ENCODE results near the gene MYO15B.
A peak's percentile ranks its signal among the peaks of the same experiment; 100 is the strongest.

The MYO15B gene

GRCh38 chr17:75662511-75662910 lies 74.9 kb downstream of the MYO15B start:
- H3K27ac Mint-ChIP-seq: no peak overlapping the region
- H3K36me3 Mint-ChIP-seq: peaks cover 8% of the 10 kb centered on the region
- no peak for ATAC-seq (ENCODE audit: low read depth)
- no peak for DNase-seq (ENCODE audit: low spot score in 2 of 2)
- H3K9me3 Mint-ChIP-seq: no peaks in the 10 kb centered on the region
- no peaks in the 10 kb centered on the region for H3K27me3 Mint-ChIP-seq
- H3K4me1 Mint-ChIP-seq: peaks cover 15% of the 10 kb centered on the region
- H3K4me3 Mint-ChIP-seq: no peak overlapping the region

GRCh38 chr17:75664099-75664549 lies 76.5 kb downstream of the MYO15B start:
- peak overlapping the region; percentile 97 for H3K27ac Mint-ChIP-seq
- ATAC-seq (ENCODE audit: low read depth): peak; percentile 82

GRCh38 chr17:75665981-75666380 lies 78.4 kb downstream of the MYO15B start:
- peak overlapping the region; percentile 32 for H3K4me3 Mint-ChIP-seq
- no peak overlapping the region for H3K27ac Mint-ChIP-seq
- H3K36me3 Mint-ChIP-seq: peaks cover 15% of the 10 kb centered on the region
- H3K27me3 Mint-ChIP-seq: no peaks in the 10 kb centered on the region
- ATAC-seq (ENCODE audit: low read depth) (no peak), DNase-seq (ENCODE audit: low spot score in 2 of 2) (no peak)
- no peaks in the 10 kb centered on the region for H3K9me3 Mint-ChIP-seq
- H3K4me1 Mint-ChIP-seq: peaks cover 25% of the 10 kb centered on the region

More at GRCh38 chr17:75664099-75664549, 76.5 kb downstream of the MYO15B start:
- Mint-ChIP-seq H3K4me3 (peak overlapping the region; percentile 55), H3K27me3 (no peaks in the 10 kb centered on the region), H3K4me1 (peaks cover 19% of the 10 kb centered on the region), H3K9me3 (no peaks in the 10 kb centered on the region), H3K36me3 (peaks cover 7% of the 10 kb centered on the region)
- peak; percentile 24 to 69 for DNase-seq (ENCODE audit: low spot score in 2 of 2)

GRCh38 chr17:75666959-75667790 lies 79.6 kb downstream of the MYO15B start, which contains the start of the genes RECQL5 and SAP30BP:
Gene RECQL5 (minus strand): TSS chr17:75667154. CDS start chr17:75666557, 597 bp downstream.
Gene SAP30BP (plus strand): TSS chr17:75667338. CDS start chr17:75667373, 35 bp downstream.
- H3K27ac Mint-ChIP-seq: peak within 1 kb of the TSS; percentile 67
- peak within 1 kb of the TSS; percentile 32 for H3K4me3 Mint-ChIP-seq
- peak; percentile 85 to 94 for DNase-seq (ENCODE audit: low spot score in 2 of 2)
- H3K36me3 Mint-ChIP-seq: peaks cover 18% of the 10 kb centered on the region
- no peaks in the 10 kb centered on the region for H3K9me3 Mint-ChIP-seq
- H3K4me1 Mint-ChIP-seq: peaks cover 27% of the 10 kb centered on the region
- ATAC-seq (ENCODE audit: low read depth): peak; percentile 73
- H3K27me3 Mint-ChIP-seq: no peaks in the 10 kb centered on the region

- peaks cover 18% of the 10 kb centered on the region for H3K36me3 Mint-ChIP-seq
- no peaks in the 10 kb centered on the region for H3K9me3 Mint-ChIP-seq
- no peak overlapping the region for H3K4me3 Mint-ChIP-seq
- H3K27me3 Mint-ChIP-seq: no peaks in the 10 kb centered on the region
- no peak for ATAC-seq (ENCODE audit: low read depth)
- no peak overlapping the region for H3K27ac Mint-ChIP-seq
- DNase-seq (ENCODE audit: low spot score in 2 of 2): no peak
- H3K4me1 Mint-ChIP-seq: peaks cover 23% of the 10 kb centered on the region
Observed at GRCh38 chr17:75667825-75668224, 80.2 kb downstream of the MYO15B start.

- no peaks in the 10 kb centered on the region for H3K27me3 Mint-ChIP-seq
- DNase-seq (ENCODE audit: low spot score in 2 of 2): no peak
- H3K27ac Mint-ChIP-seq: peak overlapping the region; percentile 67
- H3K36me3 Mint-ChIP-seq: peaks cover 18% of the 10 kb centered on the region
- H3K4me1 Mint-ChIP-seq: peaks cover 23% of the 10 kb centered on the region
- H3K4me3 Mint-ChIP-seq: no peak overlapping the region
- ATAC-seq (ENCODE audit: low read depth): no peak
- H3K9me3 Mint-ChIP-seq: no peaks in the 10 kb centered on the region
Observed at GRCh38 chr17:75668489-75668888, 80.9 kb downstream of the MYO15B start.

GRCh38 chr17:75670868-75671267 lies 83.3 kb downstream of the MYO15B start:
- ATAC-seq (ENCODE audit: low read depth) (no peak), DNase-seq (ENCODE audit: low spot score in 2 of 2) (no peak)
- no peaks in the 10 kb centered on the region for H3K9me3 Mint-ChIP-seq
- no peak overlapping the region for H3K27ac Mint-ChIP-seq
- peaks cover 18% of the 10 kb centered on the region for H3K36me3 Mint-ChIP-seq
- peaks cover 13% of the 10 kb centered on the region for H3K4me1 Mint-ChIP-seq
- no peak overlapping the region for H3K4me3 Mint-ChIP-seq
- H3K27me3 Mint-ChIP-seq: no peaks in the 10 kb centered on the region

- no peak overlapping the region for H3K27ac Mint-ChIP-seq
- H3K36me3 Mint-ChIP-seq: peaks cover 18% of the 10 kb centered on the region
- H3K4me3 Mint-ChIP-seq: no peak overlapping the region
- no peak for ATAC-seq (ENCODE audit: low read depth)
- H3K4me1 Mint-ChIP-seq: peaks cover 12% of the 10 kb centered on the region
- H3K9me3 Mint-ChIP-seq: no peaks in the 10 kb centered on the region
- H3K27me3 Mint-ChIP-seq: no peaks in the 10 kb centered on the region
- DNase-seq (ENCODE audit: low spot score in 2 of 2): no peak
Observed at GRCh38 chr17:75672011-75672410, 84.4 kb downstream of the MYO15B start.

- H3K4me3 Mint-ChIP-seq: no peak overlapping the region
- peaks cover 9% of the 10 kb centered on the region for H3K4me1 Mint-ChIP-seq
- no peaks in the 10 kb centered on the region for H3K27me3 Mint-ChIP-seq
- no peaks in the 10 kb centered on the region for H3K9me3 Mint-ChIP-seq
- no peak overlapping the region for H3K27ac Mint-ChIP-seq
- ATAC-seq (ENCODE audit: low read depth): no peak
- H3K36me3 Mint-ChIP-seq: peaks cover 15% of the 10 kb centered on the region
- no peak for DNase-seq (ENCODE audit: low spot score in 2 of 2)
Observed at GRCh38 chr17:75673487-75673886, 85.9 kb downstream of the MYO15B start.

Measured in memory B cell (primary cell).